GM19455 (cell line): ENCODE results near the gene CLCN1.

Experiments used
- ATAC-seq: cut with Tn5 transposase; IDR thresholded peaks from one replicate; pipeline ENCODE4 v1.9.1; 2021; ENCODE audit not compliant: unreplicated experiment

CLCN1 gene

DNA sequence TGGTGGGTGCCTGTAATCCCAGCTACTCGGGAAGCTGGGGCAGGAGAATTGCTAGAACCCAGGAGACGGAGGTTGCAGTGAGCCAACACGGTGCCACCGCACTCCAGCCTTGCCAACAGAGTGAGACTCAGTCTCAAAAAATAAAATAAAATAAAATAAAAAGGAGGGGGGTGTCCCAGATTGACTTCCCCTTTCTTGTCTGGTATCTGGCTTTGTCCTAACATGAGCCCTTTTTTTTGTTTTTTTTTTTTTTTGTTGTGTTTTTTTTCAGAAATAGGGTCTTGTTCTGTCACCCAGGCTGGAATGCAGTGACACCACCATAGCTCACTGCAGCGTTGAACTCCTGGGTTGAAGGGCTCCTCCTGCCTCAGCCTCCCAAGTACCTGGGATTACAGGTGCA, 23.0 kb upstream of the CLCN1 start:
- ATAC-seq: no peak

DNA sequence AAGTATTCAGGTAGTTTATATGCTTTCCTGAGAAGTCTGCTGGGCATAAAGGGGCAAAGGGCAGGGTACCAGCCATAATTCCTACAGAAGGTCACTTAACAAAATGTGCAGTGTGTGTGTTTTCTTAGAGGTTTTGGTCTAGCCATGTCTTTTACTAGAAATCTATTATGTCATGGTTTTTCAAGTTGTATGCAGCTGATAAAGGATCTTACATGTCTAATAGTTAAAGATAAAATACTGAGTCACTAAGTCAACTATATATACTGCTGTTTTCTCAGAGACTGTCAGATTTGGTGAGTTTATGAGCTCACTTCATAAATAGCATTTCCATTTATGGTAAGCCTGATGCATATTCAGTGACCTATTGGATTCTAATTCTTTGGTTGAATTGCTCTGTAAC, 20.0 kb upstream of the CLCN1 start:
- no peak for ATAC-seq

GRCh38 chr7:143296686-143297085, 19.2 kb upstream of the CLCN1 start:
- no peak for ATAC-seq

DNA sequence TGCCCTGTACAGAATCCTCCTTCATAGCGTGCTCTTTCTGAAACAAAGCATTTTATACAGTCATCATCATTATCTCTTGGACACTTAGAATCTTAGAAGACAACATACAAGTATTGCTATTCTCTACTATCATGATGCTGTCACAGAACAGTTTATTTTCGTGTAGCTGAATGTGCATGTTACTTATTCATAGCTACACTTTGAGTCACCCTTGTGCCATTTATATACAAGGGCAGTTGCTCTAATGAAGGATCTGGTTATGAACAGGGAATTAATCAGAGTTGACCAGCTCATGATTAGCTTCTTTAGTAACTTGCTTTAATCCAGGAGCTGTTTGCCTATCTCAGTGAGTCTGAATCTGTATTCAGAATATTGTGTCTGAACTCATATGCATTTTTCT, 16.6 kb upstream of the CLCN1 start:
- ATAC-seq: no peak

- ATAC-seq: no peak
Observed at GRCh38 chr7:143299840-143300239, 16.1 kb upstream of the CLCN1 start.

GRCh38 chr7:143300959-143301935, 14.7 kb upstream of the CLCN1 start:
- ATAC-seq: no peak

DNA sequence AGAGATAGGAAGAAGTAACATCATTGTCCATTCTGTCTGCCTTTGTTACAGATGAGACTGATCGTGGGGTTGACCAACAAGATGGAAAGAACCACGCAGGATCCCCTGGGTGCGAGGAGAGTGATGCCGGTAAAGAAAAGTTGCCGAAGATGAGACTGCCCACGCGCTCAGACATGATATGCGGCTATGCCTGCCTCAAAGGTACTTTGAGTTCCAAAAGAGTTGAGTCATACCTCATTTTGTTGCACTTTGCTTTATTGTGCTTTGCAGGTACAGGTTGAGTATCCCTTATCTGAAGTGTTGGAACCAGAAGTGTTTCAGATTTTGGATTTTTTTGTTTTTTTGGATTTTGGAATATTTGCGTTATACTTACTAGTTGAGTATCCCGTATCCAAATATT, 12.2 kb upstream of the CLCN1 start:
- no peak for ATAC-seq

DNA sequence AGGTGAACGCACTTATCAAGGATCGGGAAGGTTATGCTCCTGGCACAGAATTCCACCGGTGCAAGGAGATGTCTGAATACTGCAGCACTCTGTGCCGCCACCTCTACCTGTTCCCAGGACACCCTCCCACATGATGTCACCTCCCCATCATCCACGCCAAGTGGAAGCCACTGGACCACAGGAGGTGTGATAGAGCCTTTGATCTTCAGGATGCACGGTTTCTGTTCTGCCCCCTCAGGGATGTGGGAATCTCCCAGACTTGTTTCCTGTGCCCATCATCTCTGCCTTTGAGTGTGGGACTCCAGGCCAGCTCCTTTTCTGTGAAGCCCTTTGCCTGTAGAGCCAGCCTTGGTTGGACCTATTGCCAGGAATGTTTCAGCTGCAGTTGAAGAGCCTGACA, 11.0 kb upstream of the CLCN1 start:
- no peak for ATAC-seq

DNA sequence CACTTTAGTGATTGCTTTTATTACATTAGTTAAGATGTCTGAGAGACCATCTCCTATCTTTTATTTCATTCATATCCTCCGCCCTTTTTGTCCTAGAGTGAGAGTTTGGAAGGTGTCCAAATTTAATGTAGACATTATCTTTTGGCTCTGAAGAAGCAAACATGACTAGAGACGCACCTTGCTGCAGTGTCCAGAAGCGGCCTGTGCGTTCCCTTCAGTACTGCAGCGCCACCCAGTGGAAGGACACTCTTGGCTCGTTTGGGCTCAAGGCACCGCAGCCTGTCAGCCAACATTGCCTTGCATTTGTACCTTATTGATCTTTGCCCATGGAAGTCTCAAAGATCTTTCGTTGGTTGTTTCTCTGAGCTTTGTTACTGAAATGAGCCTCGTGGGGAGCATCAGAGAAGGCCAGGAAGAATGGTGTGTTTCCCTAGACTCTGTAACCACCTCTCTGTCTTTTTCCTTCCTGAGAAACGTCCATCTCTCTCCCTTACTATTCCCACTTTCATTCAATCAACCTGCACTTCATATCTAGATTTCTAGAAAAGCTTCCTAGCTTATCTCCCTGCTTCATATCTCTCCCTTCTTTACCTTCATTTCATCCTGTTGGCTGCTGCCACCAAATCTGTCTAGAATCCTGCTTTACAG, 10.4 kb upstream of the CLCN1 start:
- ATAC-seq: no peak

- ATAC-seq: no peak
Observed at GRCh38 chr7:143308632-143309031, 7.3 kb upstream of the CLCN1 start.

DNA sequence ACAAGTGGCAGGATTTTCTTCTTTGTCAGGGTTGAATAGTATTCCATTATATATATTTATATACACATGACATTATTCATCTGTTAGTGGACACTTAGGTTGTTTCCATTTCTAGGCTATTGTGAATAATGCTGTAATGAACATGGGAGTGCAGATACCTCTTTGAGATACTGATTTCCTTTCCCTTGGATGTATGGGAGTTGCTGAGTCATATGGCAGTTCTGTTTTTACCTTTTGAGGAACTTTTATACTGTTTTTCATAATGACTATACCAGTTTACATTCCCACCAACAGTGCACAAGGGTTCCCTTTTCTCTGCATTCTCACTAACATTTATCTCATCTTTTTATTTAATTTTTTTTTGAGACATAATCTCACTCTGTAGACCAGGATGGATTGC, 1.8 kb upstream of the CLCN1 start:
- no peak for ATAC-seq

GRCh38 chr7:143316492-143316891, 581 bp downstream of the CLCN1 start:
- ATAC-seq: no peak

DNA sequence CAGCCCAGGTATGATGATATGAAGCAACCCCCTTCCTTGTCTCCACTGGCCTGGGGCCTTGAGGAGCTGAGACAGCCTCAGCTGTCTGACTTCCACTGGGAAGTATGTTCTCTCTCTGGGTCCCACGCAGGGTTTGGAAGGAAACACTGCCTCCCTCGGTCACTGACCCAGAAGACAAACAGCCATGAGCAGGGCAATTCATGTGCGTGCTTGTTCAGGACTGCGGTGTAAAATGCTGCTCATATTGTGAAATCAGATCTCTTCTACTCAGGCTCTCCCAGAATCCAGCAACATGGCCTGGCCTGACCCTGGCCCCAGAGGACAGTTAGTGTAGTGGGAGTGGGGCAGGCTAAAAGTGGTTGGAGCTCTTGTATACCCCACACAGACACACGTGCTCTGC, 2.8 kb downstream of the CLCN1 start:
- ATAC-seq: no peak

DNA sequence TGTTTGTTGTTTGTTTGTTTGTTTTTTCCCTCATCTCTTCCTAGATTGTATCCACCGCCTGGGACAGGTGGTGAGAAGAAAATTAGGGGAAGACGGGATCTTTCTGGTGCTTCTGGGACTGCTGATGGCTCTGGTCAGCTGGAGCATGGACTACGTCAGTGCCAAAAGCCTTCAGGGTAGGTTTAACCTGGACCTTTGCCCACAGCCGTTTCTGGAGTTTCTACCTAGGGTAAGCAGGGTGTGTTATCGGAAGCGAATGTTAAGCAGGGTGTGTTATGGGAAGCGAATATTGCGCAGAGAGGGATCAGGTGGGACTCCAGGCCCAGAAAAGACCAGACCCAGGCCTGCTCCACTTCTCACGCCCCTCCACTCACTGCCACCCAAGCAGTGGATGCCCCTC, 4.7 kb downstream of the CLCN1 start:
- ATAC-seq: no peak

DNA sequence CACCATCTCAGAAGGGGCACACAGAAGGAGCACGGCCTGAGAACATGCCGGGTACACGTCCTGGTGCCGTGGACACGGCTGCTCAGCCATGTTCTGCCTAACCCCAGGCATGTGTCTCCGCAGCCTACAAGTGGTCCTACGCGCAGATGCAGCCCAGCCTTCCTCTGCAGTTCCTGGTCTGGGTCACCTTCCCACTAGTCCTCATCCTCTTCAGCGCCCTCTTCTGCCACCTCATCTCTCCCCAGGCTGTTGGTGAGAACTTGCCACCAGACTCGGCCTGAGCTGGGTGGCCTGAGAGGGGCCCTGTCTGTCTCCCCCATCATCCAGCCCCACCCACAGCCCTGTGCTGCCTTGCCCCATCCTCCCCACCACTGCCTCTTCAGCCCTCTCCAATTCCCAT, 5.3 kb downstream of the CLCN1 start:
- ATAC-seq: no peak

- ATAC-seq: no peak
Observed at GRCh38 chr7:143321734-143322133, 5.8 kb downstream of the CLCN1 start.

DNA sequence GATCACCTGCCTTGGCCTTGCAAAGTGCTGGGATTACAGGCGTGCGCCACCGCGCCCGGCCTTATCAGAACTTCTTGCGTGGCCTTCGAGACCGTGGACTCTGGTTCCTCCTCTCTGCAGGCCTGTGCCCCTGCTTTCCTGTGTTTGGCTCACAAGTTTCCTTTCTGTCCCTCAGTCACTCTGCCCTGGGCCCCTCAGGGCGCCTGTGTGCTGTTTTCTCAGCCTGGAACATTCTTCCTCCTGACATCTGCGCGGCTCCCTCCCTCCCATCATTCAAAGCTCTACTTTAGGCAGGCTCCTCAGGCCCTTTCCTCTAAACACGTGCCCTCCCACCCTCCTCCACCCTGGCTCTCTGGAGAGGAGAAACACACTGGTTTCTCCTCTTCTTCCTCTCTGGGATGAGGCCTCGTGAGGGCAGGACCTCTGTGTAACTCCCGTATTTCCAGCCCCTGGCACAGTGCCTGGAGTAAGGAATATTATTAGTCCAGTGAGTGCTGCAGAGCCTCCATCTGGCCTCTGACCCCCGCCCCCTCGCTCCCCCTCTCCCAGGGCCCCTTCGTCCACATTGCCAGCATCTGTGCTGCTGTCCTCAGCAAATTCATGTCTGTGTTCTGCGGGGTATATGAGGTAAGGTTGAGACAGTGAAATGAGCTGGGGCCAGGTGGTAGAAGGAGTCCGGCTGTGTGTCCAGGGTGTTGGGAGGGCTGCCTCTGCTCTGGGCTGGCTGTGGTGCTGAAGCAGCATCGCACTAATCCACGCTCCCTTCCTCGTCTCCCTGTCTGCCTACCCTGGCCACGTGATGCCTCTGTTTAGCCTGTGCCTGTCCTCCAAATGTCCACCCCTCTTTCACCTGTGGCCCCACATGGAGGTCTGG, 7.1 kb downstream of the CLCN1 start:
- no peak for ATAC-seq

GRCh38 chr7:143323653-143324052, 7.7 kb downstream of the CLCN1 start:
- ATAC-seq: no peak

DNA sequence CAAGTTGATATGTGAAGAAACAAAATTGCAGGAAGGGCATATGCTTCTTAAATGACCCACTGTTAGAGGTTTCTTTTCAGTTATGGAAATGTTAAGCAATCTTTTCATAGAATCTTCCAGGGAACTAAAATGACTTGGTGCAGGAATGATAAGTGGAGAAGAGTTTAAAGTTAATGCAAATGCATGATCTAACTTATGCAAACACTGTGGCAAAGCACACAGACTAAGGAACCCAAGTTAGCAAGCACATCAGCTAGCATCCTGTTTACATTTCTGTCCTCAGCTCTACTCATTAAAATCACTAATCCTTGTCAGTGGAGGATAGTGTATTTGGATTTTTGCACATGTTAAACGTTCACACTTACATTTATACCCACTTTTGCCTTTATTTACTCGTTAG, 9.3 kb downstream of the CLCN1 start:
- ATAC-seq: peak; percentile 47

- ATAC-seq: peak; percentile 64
Observed at GRCh38 chr7:143327903-143328302, 12.0 kb downstream of the CLCN1 start.

DNA sequence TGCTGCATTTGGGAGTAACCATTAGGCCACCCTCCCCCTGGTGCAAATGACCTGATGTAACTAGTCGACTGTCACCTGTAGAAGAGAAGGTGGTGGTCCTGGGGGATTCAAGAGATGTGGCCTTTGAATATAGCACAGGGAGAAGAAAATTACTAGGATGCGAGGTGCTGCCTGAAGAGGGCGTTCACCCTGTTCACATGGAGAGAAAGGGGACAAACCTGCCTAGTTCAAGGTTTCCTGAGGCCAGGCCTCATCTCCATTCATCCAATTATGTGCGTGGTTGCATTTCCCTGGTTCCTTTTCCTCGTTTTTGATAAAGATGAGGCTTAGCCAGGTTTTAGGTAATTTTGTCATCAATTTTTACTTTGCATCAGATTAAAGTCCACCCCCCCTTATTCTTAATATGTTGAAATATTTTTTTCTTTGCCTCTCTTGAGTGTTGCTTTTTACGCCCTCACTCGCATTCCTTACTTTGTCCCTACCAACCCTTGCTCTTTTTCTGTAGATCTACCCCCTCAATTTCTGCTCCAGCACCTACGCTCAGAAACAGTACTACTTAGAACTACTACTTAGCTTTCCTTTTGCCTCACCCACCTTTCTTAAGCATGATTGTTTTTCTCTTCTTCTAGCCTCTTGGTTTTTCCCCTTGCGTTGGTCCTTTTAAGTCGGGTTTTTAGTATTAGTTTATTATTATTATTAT, 13.7 kb downstream of the CLCN1 start:
- ATAC-seq: no peak
